HL-60 (cell line): ENCODE data around the gene DEPDC4.
"Not testable (repeated sequence)": the region's sequence is repeated elsewhere in the genome, so short reads cannot be mapped to it uniquely, and the experiment has no call there.

Experiments used
- DNase-seq, 2 experiments: peaks; one replicate each; pipeline ENCODE4 v3.0.0-alpha.2; 2010 to 2020; ENCODE audit warnings: low read depth in 1 of 2, low spot score in 1 of 2
- H3K27ac ChIP-seq: fragments of 250-450 bp; sonication (Bioruptor Pico); replicated peaks from 2 replicates; pipeline ENCODE4 v1.5.1; 2020; ENCODE audit warnings: mild to moderate bottlenecking, moderate library complexity
- H3K27me3 ChIP-seq: fragments of 250-450 bp; sonication (Bioruptor Pico); 2 replicates; pipeline ENCODE4 v1.5.1; 2021; ENCODE audit warnings: mild to moderate bottlenecking, moderate library complexity; ENCODE audit not compliant: insufficient read depth, poor library complexity, severe bottlenecking
- H3K4me3 ChIP-seq: replicated peaks from 2 replicates; pipeline ENCODE4 v1.5.1; 2011; ENCODE audit warnings: mild to moderate bottlenecking, control low read depth, low read length; ENCODE audit not compliant: insufficient read depth
- GABPA ChIP-seq: IDR thresholded peaks from 2 replicates; pipeline ENCODE4 v1.6.1; 2012; ENCODE audit warnings: low read depth
- POLR2AphosphoS5 ChIP-seq: IDR thresholded peaks from 2 replicates; pipeline ENCODE4 v1.6.1; 2012; ENCODE audit warnings: low read depth
- SPI1 ChIP-seq: IDR thresholded peaks from 2 replicates; pipeline ENCODE4 v1.6.1; 2012; ENCODE audit warnings: low read depth, mild to moderate bottlenecking, borderline replicate concordance
- TF ChIP-seq, protein P1 (sequence below): IDR thresholded peaks from one replicate; pipeline ENCODE4 v1.5.1; 2011; ENCODE audit warnings: low read length, control low read depth, inconsistent platforms; ENCODE audit not compliant: insufficient read depth
- TF ChIP-seq, protein P2 (sequence below): IDR thresholded peaks from 2 replicates; pipeline ENCODE4 v1.6.1; 2012; ENCODE audit warnings: low read depth; ENCODE audit not compliant: insufficient replicate concordance

DEPDC4 gene

DNA sequence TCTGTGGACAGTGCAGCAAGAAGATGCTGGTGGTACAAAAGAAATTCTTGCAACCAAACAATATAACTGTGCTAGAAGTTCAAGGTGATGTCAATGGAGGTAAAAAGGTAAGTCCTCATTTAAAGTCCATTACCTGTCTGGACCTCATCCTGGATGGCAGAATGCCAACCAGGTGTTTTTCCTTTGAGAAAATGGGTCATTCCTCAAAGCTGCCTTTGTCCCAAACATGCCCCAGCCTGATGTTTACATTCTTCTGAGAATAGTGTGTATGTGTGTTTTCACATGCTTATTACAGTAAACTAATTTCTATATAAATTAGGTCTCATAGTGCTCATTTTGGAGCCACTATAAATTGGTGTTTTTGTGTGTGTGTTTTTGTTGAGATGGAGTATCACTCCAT is 41.4 kb downstream of the DEPDC4 start:
- no peak overlapping the region for H3K4me3 ChIP-seq
- TF ChIP-seq, protein P1, sequence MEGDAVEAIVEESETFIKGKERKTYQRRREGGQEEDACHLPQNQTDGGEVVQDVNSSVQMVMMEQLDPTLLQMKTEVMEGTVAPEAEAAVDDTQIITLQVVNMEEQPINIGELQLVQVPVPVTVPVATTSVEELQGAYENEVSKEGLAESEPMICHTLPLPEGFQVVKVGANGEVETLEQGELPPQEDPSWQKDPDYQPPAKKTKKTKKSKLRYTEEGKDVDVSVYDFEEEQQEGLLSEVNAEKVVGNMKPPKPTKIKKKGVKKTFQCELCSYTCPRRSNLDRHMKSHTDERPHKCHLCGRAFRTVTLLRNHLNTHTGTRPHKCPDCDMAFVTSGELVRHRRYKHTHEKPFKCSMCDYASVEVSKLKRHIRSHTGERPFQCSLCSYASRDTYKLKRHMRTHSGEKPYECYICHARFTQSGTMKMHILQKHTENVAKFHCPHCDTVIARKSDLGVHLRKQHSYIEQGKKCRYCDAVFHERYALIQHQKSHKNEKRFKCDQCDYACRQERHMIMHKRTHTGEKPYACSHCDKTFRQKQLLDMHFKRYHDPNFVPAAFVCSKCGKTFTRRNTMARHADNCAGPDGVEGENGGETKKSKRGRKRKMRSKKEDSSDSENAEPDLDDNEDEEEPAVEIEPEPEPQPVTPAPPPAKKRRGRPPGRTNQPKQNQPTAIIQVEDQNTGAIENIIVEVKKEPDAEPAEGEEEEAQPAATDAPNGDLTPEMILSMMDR, result no peak
- TF ChIP-seq GABPA, result no peak
- TF ChIP-seq, protein P2, sequence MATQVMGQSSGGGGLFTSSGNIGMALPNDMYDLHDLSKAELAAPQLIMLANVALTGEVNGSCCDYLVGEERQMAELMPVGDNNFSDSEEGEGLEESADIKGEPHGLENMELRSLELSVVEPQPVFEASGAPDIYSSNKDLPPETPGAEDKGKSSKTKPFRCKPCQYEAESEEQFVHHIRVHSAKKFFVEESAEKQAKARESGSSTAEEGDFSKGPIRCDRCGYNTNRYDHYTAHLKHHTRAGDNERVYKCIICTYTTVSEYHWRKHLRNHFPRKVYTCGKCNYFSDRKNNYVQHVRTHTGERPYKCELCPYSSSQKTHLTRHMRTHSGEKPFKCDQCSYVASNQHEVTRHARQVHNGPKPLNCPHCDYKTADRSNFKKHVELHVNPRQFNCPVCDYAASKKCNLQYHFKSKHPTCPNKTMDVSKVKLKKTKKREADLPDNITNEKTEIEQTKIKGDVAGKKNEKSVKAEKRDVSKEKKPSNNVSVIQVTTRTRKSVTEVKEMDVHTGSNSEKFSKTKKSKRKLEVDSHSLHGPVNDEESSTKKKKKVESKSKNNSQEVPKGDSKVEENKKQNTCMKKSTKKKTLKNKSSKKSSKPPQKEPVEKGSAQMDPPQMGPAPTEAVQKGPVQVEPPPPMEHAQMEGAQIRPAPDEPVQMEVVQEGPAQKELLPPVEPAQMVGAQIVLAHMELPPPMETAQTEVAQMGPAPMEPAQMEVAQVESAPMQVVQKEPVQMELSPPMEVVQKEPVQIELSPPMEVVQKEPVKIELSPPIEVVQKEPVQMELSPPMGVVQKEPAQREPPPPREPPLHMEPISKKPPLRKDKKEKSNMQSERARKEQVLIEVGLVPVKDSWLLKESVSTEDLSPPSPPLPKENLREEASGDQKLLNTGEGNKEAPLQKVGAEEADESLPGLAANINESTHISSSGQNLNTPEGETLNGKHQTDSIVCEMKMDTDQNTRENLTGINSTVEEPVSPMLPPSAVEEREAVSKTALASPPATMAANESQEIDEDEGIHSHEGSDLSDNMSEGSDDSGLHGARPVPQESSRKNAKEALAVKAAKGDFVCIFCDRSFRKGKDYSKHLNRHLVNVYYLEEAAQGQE, result no peak
- DNase-seq, result no peak
- H3K27ac ChIP-seq, result no peak overlapping the region
- no peaks in the 10 kb centered on the region for H3K27me3 ChIP-seq

DNA sequence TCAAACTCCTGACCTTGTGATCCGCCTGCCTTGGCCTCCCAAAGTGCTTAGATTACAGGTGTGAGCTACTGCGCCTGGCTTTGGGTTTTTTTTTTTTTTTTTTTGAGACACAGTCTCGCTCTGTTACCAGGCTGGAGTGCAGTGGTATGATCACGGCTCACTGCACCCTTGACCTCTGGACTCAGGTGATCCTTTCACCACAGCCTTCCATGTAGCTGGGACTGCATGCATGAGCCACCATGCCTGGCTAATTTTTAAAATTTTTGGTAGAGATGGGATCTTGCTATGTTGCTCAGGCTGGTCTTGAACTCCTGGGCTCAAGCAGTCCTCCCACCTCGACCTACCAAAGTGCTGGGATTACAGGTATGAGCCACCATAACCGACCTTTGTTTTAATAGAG is 44.7 kb downstream of the DEPDC4 start:
- not testable (repeated sequence) for H3K27me3 ChIP-seq, H3K4me3 ChIP-seq

DNA sequence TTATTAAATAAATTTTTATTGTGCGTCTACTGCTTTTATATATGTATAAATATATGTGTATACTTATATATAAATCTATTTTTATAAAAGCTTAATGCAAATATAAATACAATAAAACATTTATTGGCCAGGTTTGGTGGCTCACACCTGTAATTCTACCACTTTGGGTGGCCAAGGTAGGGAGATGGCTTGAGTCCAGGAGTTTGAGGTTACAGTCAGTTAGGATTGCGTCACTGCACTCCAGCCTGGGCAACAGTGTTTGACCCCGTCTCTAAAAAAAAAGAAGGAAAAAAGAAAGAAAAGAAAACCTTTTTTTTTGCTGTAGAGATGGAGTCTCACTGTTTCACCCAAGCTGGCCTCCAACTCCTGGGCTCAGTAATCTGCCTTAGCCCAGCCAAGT is 45.4 kb downstream of the DEPDC4 start:
- Histone ChIP-seq H3K4me3 (no peak overlapping the region), H3K27me3 (no peaks in the 10 kb centered on the region), H3K27ac (no peak overlapping the region; the same call in 1 of the 2 replicates)
- no peak for DNase-seq
- no peak for TF ChIP-seq GABPA
- TF ChIP-seq POLR2AphosphoS5, result no peak
- TF ChIP-seq, protein P2, result no peak
- no peak for TF ChIP-seq SPI1
- TF ChIP-seq, protein P1, result no peak

More for the DNA sequence above, 44.7 kb downstream of the DEPDC4 start:
- not testable (repeated sequence) for DNase-seq, H3K27ac ChIP-seq

DNA sequence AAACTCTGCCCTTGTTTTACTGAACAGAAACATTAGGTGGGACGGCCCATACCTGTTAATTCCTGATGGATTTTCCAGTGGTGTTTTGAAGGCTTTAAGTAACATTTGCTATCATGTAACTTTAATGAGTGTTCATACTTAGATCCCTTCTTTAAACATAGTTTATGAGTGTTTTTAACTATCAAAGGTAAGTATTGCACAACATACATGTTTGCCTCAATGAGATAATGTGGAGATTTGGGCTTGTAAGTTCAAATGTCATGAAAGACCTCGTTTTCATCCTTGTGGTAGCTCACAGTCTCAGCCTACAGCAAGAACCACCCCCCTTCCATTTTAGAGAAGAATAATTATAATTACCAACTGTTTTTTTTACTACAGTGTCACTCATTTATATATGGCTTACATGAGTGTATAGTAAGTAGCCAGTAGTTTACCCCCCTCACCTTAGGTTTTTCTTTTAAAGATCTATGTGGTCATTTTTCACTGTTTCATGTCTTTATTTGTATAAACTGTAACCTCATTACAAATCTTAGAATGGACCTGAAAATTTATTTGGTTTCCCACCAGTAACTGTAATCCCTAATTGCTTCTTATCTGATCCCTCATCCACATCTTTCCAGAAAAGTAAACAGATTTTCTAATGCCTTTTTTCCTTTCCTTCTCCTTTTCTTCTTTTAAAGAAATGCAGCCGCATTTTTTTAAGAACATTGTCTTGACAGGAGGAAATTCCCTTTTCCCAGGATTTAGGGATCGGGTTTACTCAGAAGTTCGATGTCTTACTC is 47.4 kb downstream of the DEPDC4 start:
- Histone ChIP-seq H3K4me3 (no peak overlapping the region), H3K27me3 (no peaks in the 10 kb centered on the region), H3K27ac (no peak overlapping the region)
- no peak for DNase-seq
- TF ChIP-seq, protein P1, result no peak
